Effector CD8-positive, alpha-beta T cell (primary cell): ENCODE results near the gene RFNG.

Experiments
- DNase-seq: peaks from one replicate; lab custom pipeline; 2025; lab: John Stamatoyannopoulos, UW

Gene RFNG

GRCh38 chr17:82058230-82058854, 6.7 kb upstream of the RFNG start:
- DNase-seq, result no peak

GRCh38 chr17:82056729-82057621, 5.4 kb upstream of the RFNG start:
- DNase-seq, result no peak

GRCh38 chr17:82055965-82056728, 4.5 kb upstream of the RFNG start:
- no peak for DNase-seq

- no peak for DNase-seq
Observed at GRCh38 chr17:82055023-82055964, 3.7 kb upstream of the RFNG start.

GRCh38 chr17:82054351-82055022, 2.9 kb upstream of the RFNG start:
- DNase-seq, result no peak

- DNase-seq, result no peak
Observed at GRCh38 chr17:82053556-82054263, 2.1 kb upstream of the RFNG start.

GRCh38 chr17:82053130-82053529, 1.5 kb upstream of the RFNG start:
- DNase-seq, result no peak

GRCh38 chr17:82052638-82053059, 1.0 kb upstream of the RFNG start:
- no peak for DNase-seq

- DNase-seq, result no peak
Observed at GRCh38 chr17:82050761-82051641, 610 bp downstream of the RFNG start.

- DNase-seq, result no peak
Observed at GRCh38 chr17:82050152-82050760, 1.4 kb downstream of the RFNG start.

GRCh38 chr17:82049521-82049971, 2.1 kb downstream of the RFNG start:
- DNase-seq, result no peak

GRCh38 chr17:82049106-82049505, 2.5 kb downstream of the RFNG start:
- no peak for DNase-seq

- DNase-seq, result no peak
Observed at GRCh38 chr17:82048571-82048971, 3.0 kb downstream of the RFNG start.

- no peak for DNase-seq
Observed at GRCh38 chr17:82047914-82048570, 3.6 kb downstream of the RFNG start.

GRCh38 chr17:82047379-82047778, 4.2 kb downstream of the RFNG start:
- no peak for DNase-seq

- DNase-seq, result no peak
Observed at GRCh38 chr17:82046903-82047302, 4.7 kb downstream of the RFNG start.

GRCh38 chr17:82045936-82046484, 5.6 kb downstream of the RFNG start:
- DNase-seq, result no peak

- DNase-seq, result no peak
Observed at GRCh38 chr17:82043507-82043906, 8.1 kb downstream of the RFNG start.
